HepG2 (cell line): ENCODE data around the gene SYS1. TPM values are rescaled to one million over a fixed set of nuclear protein-coding genes. Genes with fewer than 3 reads are reported as not detected.
A peak's percentile ranks its signal among the peaks of the same experiment; 100 is the strongest.

ENCODE experiments used
- ATF2 ChIP-seq: sonication (generic); formaldehyde crosslinking; IDR thresholded peaks from 2 replicates; pipeline ENCODE4 v1.4.0; 2020; ENCODE audit warnings: missing genetic modification reagents
- CENPX ChIP-seq: sonication (generic); formaldehyde crosslinking; IDR thresholded peaks from 2 replicates; pipeline ENCODE4 v1.9.0; 2021; ENCODE audit warnings: mild to moderate bottlenecking, missing genetic modification reagents, moderate library complexity
- ELF3 ChIP-seq: IDR thresholded peaks from 2 replicates; pipeline ENCODE4 v1.6.1; 2016; ENCODE audit warnings: missing genetic modification reagents, missing compliant biosample characterization
- FOSL2 ChIP-seq: sonication (generic); formaldehyde crosslinking; IDR thresholded peaks from 2 replicates; pipeline ENCODE4 v1.4.0; 2020; ENCODE audit warnings: missing genetic modification reagents
- MTF1 ChIP-seq: sonication (generic); formaldehyde crosslinking; IDR thresholded peaks from 2 replicates; pipeline ENCODE4 v1.5.0; 2020; ENCODE audit warnings: missing genetic modification reagents
- MYC ChIP-seq: sonication (generic); formaldehyde crosslinking; IDR thresholded peaks from 2 replicates; pipeline ENCODE4 v1.9.0; 2021; ENCODE audit warnings: missing genetic modification reagents, borderline replicate concordance
- PCBP1 ChIP-seq: fragments of 200-400 bp; formaldehyde crosslinking; IDR thresholded peaks from 2 replicates; pipeline ENCODE4 v1.6.1; 2017; ENCODE audit warnings: mild to moderate bottlenecking, low read depth, low read length, borderline replicate concordance
- PLRG1 ChIP-seq: fragments of 450-650 bp; conservative IDR thresholded peaks from 2 replicates; pipeline ENCODE4 v1.6.1; 2016
- RFXAP ChIP-seq: sonication (generic); formaldehyde crosslinking; IDR thresholded peaks from 2 replicates; pipeline ENCODE4 v1.4.0; 2020; ENCODE audit warnings: missing genetic modification reagents, borderline replicate concordance
- STAT6 ChIP-seq: sonication (generic); formaldehyde crosslinking; IDR thresholded peaks from 2 replicates; pipeline ENCODE4 v1.4.0; 2020; ENCODE audit warnings: missing genetic modification reagents, mild to moderate bottlenecking, borderline replicate concordance
- TOPORS ChIP-seq: sonication (generic); formaldehyde crosslinking; IDR thresholded peaks from 2 replicates; pipeline ENCODE4 v1.8.0; 2023; ENCODE audit warnings: mild to moderate bottlenecking, missing genetic modification reagents
- ZBTB25 ChIP-seq: IDR thresholded peaks from 2 replicates; pipeline ENCODE4 v1.6.1; 2018; ENCODE audit warnings: missing genetic modification reagents
- ZBTB39 ChIP-seq: sonication (generic); formaldehyde crosslinking; IDR thresholded peaks from 2 replicates; pipeline ENCODE4 v1.5.0; 2020; ENCODE audit warnings: missing genetic modification reagents
- ZFX ChIP-seq: sonication (generic); formaldehyde crosslinking; IDR thresholded peaks from 2 replicates; pipeline ENCODE4 v1.4.0; 2020; ENCODE audit warnings: mild to moderate bottlenecking, low read depth, missing genetic modification reagents, moderate library complexity
- ZMYM3 ChIP-seq: sonication (generic); formaldehyde crosslinking; IDR thresholded peaks from 2 replicates; pipeline ENCODE4 v1.5.1; 2020; ENCODE audit warnings: mild to moderate bottlenecking, missing genetic modification reagents
- ZNF282 ChIP-seq: fragments of 450-650 bp; IDR thresholded peaks from 2 replicates; pipeline ENCODE4 v1.6.1; 2018; ENCODE audit not compliant: partially characterized antibody
- ZNF503 ChIP-seq: sonication (generic); formaldehyde crosslinking; IDR thresholded peaks from 2 replicates; pipeline ENCODE4 v1.4.0; 2020; ENCODE audit warnings: missing genetic modification reagents
- ZNF597 ChIP-seq: sonication (generic); formaldehyde crosslinking; IDR thresholded peaks from 2 replicates; pipeline ENCODE4 v1.5.0; 2020; ENCODE audit warnings: missing genetic modification reagents
- polyA plus RNA-seq, 8 experiments: library from polyadenylated mRNA; depleted of rRNA in 3 of 8; stranded (reverse) in 7 of 8; unstranded in 1 of 8; fragments of >200 nt; fragmentation: Illumina TruSeq in 4 of 8; extraction: Trizol in 4 of 8; gene quantifications; 2 replicates each; pipeline versions ENCODE4 v1.2.1 to v1.2.3, GENCODE V29; 2011 to 2016; ENCODE audit warnings: low read depth in 4 of 8, missing spikeins in 1 of 8, mixed read lengths in 1 of 8; ENCODE audit not compliant: insufficient read depth in 1 of 8
- total RNA-seq, 5 experiments: library from RNA; depleted of rRNA; stranded (reverse); fragments of >200 nt; fragmentation: Illumina TruSeq; extraction: Trizol; gene quantifications; 2 replicates each; pipeline ENCODE4 v1.2.3, GENCODE V29; 2016; ENCODE audit warnings: low read depth in 1 of 5

The SYS1 gene
- total and polyA plus RNA-seq, 2 of the 13 experiments (the other 11 are each of a cell fraction or from before 2014, with no cell fraction given) = 38.3 to 65.6 TPM

- TF ChIP-seq ATF2 (CRISPR knock-in tag) (0 out of 2 replicates have a peak, but pooled peaks have one; percentile 85), ZBTB39 (CRISPR knock-in tag) (no peak), FOSL2 (CRISPR knock-in tag) (peak; percentile 35; the same call in 1 of the 2 replicates), ZNF597 (CRISPR knock-in tag) (no peak), ZFX (no peak), RFXAP (no peak; the same call in 1 of the 2 replicates), ZMYM3 (CRISPR knock-in tag) (no peak), MYC (no peak), CENPX (0 out of 2 replicates have a peak, but pooled peaks have one; percentile 17), PLRG1 (no peak), STAT6 (CRISPR knock-in tag) (no peak), ZNF503 (CRISPR knock-in tag) (no peak), MTF1 (CRISPR knock-in tag) (no peak), PCBP1 (no peak), ELF3 (peak; percentile 41; the same call in 1 of the 2 replicates), TOPORS (CRISPR knock-in tag) (no peak), ZNF282 (no peak), ZBTB25 (CRISPR knock-in tag) (no peak)
These were observed 3.4 kb upstream of the SYS1 start (continued) for GRCh38 chr20:45359406-45360148.
